ENCODE results near the gene INPP5A. TPM values are rescaled to one million over a fixed set of nuclear protein-coding genes. Genes with fewer than 3 reads are reported as not detected.

Gene INPP5A
- total and polyA plus RNA-seq, 9 of the 15 experiments (the other 6 are each of a cell fraction or from before 2014, with no cell fraction given): 0.66 to 11.6 (median 7.7) TPM

DNA sequence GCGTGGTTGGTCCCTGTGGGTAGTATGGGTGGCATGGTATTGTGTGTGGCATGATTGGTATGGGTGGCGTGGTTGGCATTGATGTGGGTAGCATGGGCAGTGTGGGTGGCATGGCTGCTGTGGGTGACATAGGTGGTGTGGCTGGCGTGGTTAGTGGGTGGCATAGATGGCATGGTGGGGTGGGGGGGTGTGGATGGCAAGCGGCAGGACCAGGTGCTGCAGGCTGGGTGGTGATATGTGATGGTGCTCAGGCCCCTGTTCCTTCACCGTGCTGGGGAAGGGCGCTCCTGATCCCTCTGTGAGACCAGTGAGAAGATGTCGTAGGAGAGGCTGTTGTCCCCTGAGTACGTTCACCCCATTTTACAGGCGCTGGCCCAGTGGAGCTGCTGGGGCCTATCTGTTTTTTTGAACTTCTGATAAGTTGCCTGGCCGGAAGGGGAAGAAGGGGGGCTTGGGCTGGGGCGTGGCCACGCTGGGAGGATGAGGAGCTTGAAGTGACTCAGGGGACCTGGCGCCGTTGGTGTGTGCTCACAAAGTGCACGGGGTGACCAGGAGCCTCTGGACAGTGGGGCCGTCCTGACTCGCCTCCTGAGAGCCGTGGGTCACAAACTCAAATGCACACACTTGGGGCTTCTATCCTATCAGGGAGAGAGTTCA is 17.5 kb downstream of the INPP5A start (continued):
- TF ChIP-seq, protein P1, sequence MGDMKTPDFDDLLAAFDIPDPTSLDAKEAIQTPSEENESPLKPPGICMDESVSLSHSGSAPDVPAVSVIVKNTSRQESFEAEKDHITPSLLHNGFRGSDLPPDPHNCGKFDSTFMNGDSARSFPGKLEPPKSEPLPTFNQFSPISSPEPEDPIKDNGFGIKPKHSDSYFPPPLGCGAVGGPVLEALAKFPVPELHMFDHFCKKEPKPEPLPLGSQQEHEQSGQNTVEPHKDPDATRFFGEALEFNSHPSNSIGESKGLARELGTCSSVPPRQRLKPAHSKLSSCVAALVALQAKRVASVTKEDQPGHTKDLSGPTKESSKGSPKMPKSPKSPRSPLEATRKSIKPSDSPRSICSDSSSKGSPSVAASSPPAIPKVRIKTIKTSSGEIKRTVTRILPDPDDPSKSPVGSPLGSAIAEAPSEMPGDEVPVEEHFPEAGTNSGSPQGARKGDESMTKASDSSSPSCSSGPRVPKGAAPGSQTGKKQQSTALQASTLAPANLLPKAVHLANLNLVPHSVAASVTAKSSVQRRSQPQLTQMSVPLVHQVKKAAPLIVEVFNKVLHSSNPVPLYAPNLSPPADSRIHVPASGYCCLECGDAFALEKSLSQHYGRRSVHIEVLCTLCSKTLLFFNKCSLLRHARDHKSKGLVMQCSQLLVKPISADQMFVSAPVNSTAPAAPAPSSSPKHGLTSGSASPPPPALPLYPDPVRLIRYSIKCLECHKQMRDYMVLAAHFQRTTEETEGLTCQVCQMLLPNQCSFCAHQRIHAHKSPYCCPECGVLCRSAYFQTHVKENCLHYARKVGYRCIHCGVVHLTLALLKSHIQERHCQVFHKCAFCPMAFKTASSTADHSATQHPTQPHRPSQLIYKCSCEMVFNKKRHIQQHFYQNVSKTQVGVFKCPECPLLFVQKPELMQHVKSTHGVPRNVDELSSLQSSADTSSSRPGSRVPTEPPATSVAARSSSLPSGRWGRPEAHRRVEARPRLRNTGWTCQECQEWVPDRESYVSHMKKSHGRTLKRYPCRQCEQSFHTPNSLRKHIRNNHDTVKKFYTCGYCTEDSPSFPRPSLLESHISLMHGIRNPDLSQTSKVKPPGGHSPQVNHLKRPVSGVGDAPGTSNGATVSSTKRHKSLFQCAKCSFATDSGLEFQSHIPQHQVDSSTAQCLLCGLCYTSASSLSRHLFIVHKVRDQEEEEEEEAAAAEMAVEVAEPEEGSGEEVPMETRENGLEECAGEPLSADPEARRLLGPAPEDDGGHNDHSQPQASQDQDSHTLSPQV (IDR thresholded peaks at IDR 0.05): 0 out of 2 replicates have a peak, but pooled peaks have one; percentile 36
- TF ChIP-seq HDGF (IDR thresholded peaks at IDR 0.05) (peak; percentile 80; the same call in 1 of the 2 replicates), ZNF436 (CRISPR knock-in tag; IDR thresholded peaks at IDR 0.05) (no peak), MTA1 (IDR thresholded peaks at IDR 0.05; ENCODE audit: borderline replicate concordance) (no peak), HMGN3 (IDR thresholded peaks at IDR 0.05; ENCODE audit: borderline replicate concordance, extremely low read depth, insufficient read length, low read depth, low read length) (no peak), PHF8 (IDR thresholded peaks at IDR 0.05; ENCODE audit: borderline replicate concordance, low read length) (peak; percentile 22; the same call in 1 of the 2 replicates), SAFB2 (IDR thresholded peaks at IDR 0.05; ENCODE audit: borderline replicate concordance, low read depth, low read length, severe bottlenecking) (no peak), TCF3 (CRISPR knock-in tag; IDR thresholded peaks at IDR 0.05) (peak; percentile 17; the same call in 1 of the 2 replicates), FOXJ2 (tag; IDR thresholded peaks at IDR 0.05) (no peak), ZNF699 (CRISPR knock-in tag; IDR thresholded peaks at IDR 0.05; ENCODE audit: insufficient replicate concordance) (no peak), ZNF586 (CRISPR knock-in tag; conservative IDR thresholded peaks at IDR 0.05) (no peak), SAP30 (IDR thresholded peaks at IDR 0.05; ENCODE audit: borderline replicate concordance, insufficient read depth, low read depth, low read length, poor library complexity, severe bottlenecking) (no peak)
- TF ChIP-seq, protein P2, sequence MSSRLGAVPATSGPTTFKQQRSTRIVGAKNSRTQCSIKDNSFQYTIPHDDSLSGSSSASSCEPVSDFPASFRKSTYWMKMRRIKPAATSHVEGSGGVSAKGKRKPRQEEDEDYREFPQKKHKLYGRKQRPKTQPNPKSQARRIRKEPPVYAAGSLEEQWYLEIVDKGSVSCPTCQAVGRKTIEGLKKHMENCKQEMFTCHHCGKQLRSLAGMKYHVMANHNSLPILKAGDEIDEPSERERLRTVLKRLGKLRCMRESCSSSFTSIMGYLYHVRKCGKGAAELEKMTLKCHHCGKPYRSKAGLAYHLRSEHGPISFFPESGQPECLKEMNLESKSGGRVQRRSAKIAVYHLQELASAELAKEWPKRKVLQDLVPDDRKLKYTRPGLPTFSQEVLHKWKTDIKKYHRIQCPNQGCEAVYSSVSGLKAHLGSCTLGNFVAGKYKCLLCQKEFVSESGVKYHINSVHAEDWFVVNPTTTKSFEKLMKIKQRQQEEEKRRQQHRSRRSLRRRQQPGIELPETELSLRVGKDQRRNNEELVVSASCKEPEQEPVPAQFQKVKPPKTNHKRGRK (tag; IDR thresholded peaks at IDR 0.05): no peak
- TF ChIP-seq, protein P3, sequence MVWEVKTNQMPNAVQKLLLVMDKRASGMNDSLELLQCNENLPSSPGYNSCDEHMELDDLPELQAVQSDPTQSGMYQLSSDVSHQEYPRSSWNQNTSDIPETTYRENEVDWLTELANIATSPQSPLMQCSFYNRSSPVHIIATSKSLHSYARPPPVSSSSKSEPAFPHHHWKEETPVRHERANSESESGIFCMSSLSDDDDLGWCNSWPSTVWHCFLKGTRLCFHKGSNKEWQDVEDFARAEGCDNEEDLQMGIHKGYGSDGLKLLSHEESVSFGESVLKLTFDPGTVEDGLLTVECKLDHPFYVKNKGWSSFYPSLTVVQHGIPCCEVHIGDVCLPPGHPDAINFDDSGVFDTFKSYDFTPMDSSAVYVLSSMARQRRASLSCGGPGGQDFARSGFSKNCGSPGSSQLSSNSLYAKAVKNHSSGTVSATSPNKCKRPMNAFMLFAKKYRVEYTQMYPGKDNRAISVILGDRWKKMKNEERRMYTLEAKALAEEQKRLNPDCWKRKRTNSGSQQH (CRISPR knock-in tag; IDR thresholded peaks at IDR 0.05): no peak
- TF ChIP-seq, protein P4, sequence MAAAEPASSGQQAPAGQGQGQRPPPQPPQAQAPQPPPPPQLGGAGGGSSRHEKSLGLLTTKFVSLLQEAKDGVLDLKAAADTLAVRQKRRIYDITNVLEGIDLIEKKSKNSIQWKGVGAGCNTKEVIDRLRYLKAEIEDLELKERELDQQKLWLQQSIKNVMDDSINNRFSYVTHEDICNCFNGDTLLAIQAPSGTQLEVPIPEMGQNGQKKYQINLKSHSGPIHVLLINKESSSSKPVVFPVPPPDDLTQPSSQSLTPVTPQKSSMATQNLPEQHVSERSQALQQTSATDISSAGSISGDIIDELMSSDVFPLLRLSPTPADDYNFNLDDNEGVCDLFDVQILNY (CRISPR knock-in tag; IDR thresholded peaks at IDR 0.05): no peak
- TF ChIP-seq, protein P5, sequence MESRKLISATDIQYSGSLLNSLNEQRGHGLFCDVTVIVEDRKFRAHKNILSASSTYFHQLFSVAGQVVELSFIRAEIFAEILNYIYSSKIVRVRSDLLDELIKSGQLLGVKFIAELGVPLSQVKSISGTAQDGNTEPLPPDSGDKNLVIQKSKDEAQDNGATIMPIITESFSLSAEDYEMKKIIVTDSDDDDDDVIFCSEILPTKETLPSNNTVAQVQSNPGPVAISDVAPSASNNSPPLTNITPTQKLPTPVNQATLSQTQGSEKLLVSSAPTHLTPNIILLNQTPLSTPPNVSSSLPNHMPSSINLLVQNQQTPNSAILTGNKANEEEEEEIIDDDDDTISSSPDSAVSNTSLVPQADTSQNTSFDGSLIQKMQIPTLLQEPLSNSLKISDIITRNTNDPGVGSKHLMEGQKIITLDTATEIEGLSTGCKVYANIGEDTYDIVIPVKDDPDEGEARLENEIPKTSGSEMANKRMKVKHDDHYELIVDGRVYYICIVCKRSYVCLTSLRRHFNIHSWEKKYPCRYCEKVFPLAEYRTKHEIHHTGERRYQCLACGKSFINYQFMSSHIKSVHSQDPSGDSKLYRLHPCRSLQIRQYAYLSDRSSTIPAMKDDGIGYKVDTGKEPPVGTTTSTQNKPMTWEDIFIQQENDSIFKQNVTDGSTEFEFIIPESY (CRISPR knock-in tag; IDR thresholded peaks at IDR 0.05): no peak

Data from K562 (cell line).